ENCODE measurements around the gene PGM3.

GRCh38 chr6:83183082-83183828, 9.8 kb downstream of the PGM3 start:
- no peak for TF ChIP-seq EZH2 (IDR thresholded peaks at IDR 0.05)
- no peak for TF ChIP-seq POLR2AphosphoS5 (IDR thresholded peaks at IDR 0.05; ENCODE audit: borderline replicate concordance, low read depth, low read length)
- TF ChIP-seq FOXP2 (optimal IDR thresholded peaks at IDR 0.05; ENCODE audit: control extremely low read depth, extremely low read length, insufficient read depth) = no peak

All from SK-N-MC (cell line).